Activated CD8-positive, alpha-beta T cell treated with anti-CD3 and anti-CD28 coated beads, Interleukin-2, amount 10 ng/mL, durations not matched to agents 7 days and 5 days (primary cell): ENCODE results near the gene SLC4A8. TPM values are rescaled to one million over a fixed set of nuclear protein-coding genes. Genes with fewer than 3 reads are reported as not detected.

Experiments used
- ATAC-seq: fragments of 150-1000 bp; cut with Tn5 transposase; one replicate; pipeline ENCODE4 v1.10.0; 2021; ENCODE audit warnings: moderate library complexity
- CTCF ChIA-PET: fragments of 350-600 bp; sonication (Branson Sonifier 250); formaldehyde crosslinking; loops from one replicate; lab custom pipeline; 2021; ENCODE audit warnings: antibody characterized with exemption; lab: Charles Lee
- POLR2A ChIA-PET: fragments of 350-600 bp; sonication (Branson Sonifier 250); formaldehyde crosslinking; loops from one replicate; lab custom pipeline; 2021; ENCODE audit warnings: antibody characterized with exemption; lab: Charles Lee
- DNase-seq: peaks from one replicate; pipeline ENCODE4 v3.0.0-alpha.2; 2020
- H3K27ac Mint-ChIP-seq: one replicate; pipeline ENCODE4 v1.8.0; 2021; ENCODE audit warnings: mild to moderate bottlenecking, mixed read lengths
- H3K27me3 Mint-ChIP-seq: one replicate; pipeline ENCODE4 v1.8.0; 2021; ENCODE audit warnings: low read depth, mixed read lengths
- H3K36me3 Mint-ChIP-seq: one replicate; pipeline ENCODE4 v1.8.0; 2021; ENCODE audit warnings: low read depth, mixed read lengths
- H3K4me1 Mint-ChIP-seq: one replicate; pipeline ENCODE4 v1.8.0; 2021; ENCODE audit warnings: low read depth, mixed read lengths
- H3K4me3 Mint-ChIP-seq: one replicate; pipeline ENCODE4 v1.8.0; 2021; ENCODE audit warnings: mild to moderate bottlenecking, mixed read lengths
- H3K9me3 Mint-ChIP-seq: one replicate; pipeline ENCODE4 v1.8.0; 2022; ENCODE audit warnings: mixed read lengths; ENCODE audit not compliant: insufficient read depth
- total RNA-seq, 2 experiments: library from RNA; stranded (reverse); gene quantifications; one replicate each; pipeline ENCODE4 v1.2.3, GENCODE V29; 2021

The SLC4A8 gene
- total RNA-seq, 2 experiments from 2014 or later, result 11.4 to 12.6 TPM

DNA sequence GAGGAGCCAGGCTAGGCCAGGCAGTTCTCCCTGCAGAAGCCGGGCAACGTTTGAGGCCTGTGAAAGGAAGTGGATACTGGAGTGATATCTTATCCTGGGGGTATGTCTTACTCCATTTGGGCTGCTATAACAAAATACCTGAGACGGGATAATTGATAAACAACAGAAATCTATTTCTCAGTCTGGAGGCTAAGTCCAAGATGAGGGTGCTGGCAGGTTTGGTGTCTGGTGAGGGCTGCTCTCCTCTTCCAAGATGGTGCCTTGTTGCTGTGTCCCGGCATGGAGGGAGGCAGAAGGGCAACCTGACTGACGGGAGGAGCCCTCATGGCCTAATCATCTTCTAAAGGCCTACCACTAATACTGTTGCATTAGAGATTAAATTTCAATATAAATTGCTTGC lies 17.8 kb upstream of the SLC4A8 start:
- Mint-ChIP-seq H3K27ac (no peak overlapping the region), H3K4me3 (no peak overlapping the region), H3K27me3 (no peaks in the 10 kb centered on the region), H3K4me1 (peaks cover 19% of the 10 kb centered on the region), H3K36me3 (peaks cover 5% of the 10 kb centered on the region), H3K9me3 (no peaks in the 10 kb centered on the region)
- ATAC-seq, result no peak
- DNase-seq, result no peak
- POLR2A ChIA-PET, result no interaction called here
- CTCF ChIA-PET, result no interaction called here

DNA sequence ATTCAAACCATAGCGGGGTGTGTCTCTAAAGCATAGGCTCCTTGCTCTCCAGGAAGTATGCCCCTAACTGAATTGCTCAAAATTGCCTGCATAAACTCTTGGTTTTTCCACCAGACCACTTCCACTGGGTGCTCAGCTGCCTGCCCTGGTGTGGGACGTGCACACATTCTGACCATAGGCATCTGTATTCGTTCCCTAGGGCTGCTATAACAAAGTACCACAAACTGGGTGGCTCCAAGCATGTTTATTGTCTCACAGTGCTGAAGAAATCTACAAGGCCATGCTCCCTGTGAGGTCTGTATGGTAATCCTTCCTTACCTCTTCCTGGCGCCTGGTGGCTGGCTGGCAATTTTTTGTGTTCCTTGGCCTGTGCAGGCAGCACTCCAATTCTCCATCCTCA lies 17.0 kb upstream of the SLC4A8 start:
- peak overlapping the region; percentile 83 for H3K27ac Mint-ChIP-seq
- H3K9me3 Mint-ChIP-seq, result no peaks in the 10 kb centered on the region
- peaks cover 5% of the 10 kb centered on the region for H3K36me3 Mint-ChIP-seq
- CTCF ChIA-PET, result no interaction called here
- H3K27me3 Mint-ChIP-seq, result no peaks in the 10 kb centered on the region
- no peak overlapping the region for H3K4me3 Mint-ChIP-seq
- POLR2A ChIA-PET, result no interaction called here
- no peak for ATAC-seq
- H3K4me1 Mint-ChIP-seq, result peaks cover 19% of the 10 kb centered on the region
- no peak for DNase-seq

DNA sequence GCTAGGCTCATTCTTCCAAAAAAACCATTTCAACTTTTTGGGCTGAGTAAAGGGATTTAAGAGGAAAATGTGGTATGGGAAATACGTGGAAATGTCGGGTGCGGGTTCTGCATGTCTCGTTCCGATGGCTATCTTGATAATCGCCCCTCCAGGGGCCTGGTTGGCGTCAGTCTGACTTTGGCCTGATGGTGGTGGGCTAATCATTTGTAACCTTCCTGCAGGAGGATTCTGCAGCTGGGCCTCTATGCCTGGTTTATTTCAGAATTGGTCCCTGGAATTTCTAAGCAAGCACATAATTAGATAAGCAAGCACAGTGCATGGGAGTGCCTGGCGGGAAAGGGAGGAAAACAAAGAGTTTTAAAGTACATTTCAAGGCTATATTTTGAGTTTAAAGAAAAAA lies 14.8 kb upstream of the SLC4A8 start:
- ChIA-PET POLR2A (no interaction called here), CTCF (interaction anchor here (1.3 to 1.7 kb wide), 2 partner anchors 11 to 13 kb away, joined by 5 read pairs; no protein-coding TSS in a partner anchor)
- no peaks in the 10 kb centered on the region for H3K36me3 Mint-ChIP-seq
- H3K4me3 Mint-ChIP-seq, result no peak overlapping the region
- peaks cover 23% of the 10 kb centered on the region for H3K4me1 Mint-ChIP-seq
- DNase-seq, result no peak
- peaks cover 2% of the 10 kb centered on the region for H3K27me3 Mint-ChIP-seq
- no peak overlapping the region for H3K27ac Mint-ChIP-seq
- no peaks in the 10 kb centered on the region for H3K9me3 Mint-ChIP-seq
- no peak for ATAC-seq

DNA sequence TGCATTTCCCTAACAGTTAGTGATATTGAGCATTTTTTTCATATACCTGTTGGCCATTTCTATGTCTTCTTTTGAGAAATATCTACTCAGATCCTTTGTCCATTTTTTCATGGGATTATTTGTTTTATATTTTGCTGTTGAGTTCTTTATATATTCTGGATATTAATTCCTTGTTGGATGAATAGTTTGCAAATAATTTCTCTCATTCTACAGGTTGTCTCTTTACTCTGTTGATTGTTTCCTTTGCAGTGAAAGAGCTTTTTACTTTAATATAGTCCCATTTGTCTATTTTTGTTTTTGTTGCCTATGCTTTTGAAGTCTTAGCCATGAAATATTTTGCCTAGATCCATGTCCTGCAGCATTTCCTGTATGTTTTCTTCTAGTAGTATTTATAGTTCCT lies 11.5 kb upstream of the SLC4A8 start:
- Mint-ChIP-seq H3K4me3 (no peak overlapping the region), H3K36me3 (no peaks in the 10 kb centered on the region), H3K9me3 (no peaks in the 10 kb centered on the region), H3K27ac (no peak overlapping the region), H3K4me1 (peaks cover 3% of the 10 kb centered on the region), H3K27me3 (peaks cover 2% of the 10 kb centered on the region)
- DNase-seq (no peak), ATAC-seq (no peak)
- ChIA-PET CTCF (interaction anchor here (1.3 to 2.2 kb wide), 2 partner anchors 8 to 119 kb away, joined by 4 to 11 read pairs; no protein-coding TSS in a partner anchor), POLR2A (no interaction called here)

DNA sequence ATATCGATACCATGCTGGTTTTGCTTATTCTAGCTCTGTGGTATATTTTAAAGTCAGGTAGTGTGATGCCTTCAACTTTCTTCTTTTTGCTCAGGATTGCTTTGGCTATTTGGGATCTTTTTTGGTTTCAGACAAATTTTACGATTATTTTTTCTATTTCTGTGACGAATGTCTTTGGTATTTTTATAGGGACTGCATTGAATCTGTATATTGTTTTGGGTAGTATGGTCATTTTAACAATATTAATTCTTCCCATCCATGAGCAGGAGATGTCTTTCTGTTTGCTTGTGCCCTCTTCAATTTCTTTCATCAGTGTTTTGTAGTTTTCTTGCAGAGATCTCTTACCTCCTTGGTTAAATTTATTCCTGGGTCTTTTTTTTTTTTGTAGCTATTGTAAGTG lies 10.8 kb upstream of the SLC4A8 start:
- Mint-ChIP-seq H3K4me1 (peaks cover 5% of the 10 kb centered on the region), H3K27me3 (peaks cover 2% of the 10 kb centered on the region), H3K36me3 (no peaks in the 10 kb centered on the region), H3K27ac (no peak overlapping the region), H3K4me3 (no peak overlapping the region), H3K9me3 (no peaks in the 10 kb centered on the region)
- no peak for ATAC-seq
- DNase-seq, result no peak
- ChIA-PET CTCF (no interaction called here), POLR2A (no interaction called here)

DNA sequence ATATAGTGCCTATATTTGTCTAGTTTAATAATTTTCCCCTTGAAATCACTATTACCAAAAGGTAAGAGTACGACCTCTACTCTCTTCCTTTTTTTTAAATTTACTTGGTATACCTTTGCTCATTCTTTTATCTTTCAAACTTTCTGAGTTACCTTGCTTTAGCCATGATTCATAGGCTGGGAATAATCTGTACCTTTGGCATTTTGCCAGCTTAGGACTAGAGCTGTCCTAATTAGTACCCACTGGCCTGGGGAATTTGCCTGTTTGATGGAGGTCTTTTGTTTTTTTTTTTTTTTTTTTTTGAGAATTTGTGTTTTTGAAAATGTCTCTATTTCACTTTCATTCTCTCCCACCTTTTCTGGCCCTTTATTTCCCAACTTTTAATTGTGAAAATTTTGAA lies 8.7 kb upstream of the SLC4A8 start:
- ChIA-PET CTCF (interaction anchor here (0.9 to 1.3 kb wide), 2 partner anchors 17 to 116 kb away, joined by 3 to 4 read pairs; no protein-coding TSS in a partner anchor), POLR2A (no interaction called here)
- ATAC-seq (no peak), DNase-seq (no peak)
- H3K4me3 Mint-ChIP-seq, result no peak overlapping the region
- H3K27ac Mint-ChIP-seq, result no peak overlapping the region
- no peaks in the 10 kb centered on the region for H3K36me3 Mint-ChIP-seq
- H3K4me1 Mint-ChIP-seq, result peaks cover 16% of the 10 kb centered on the region
- H3K9me3 Mint-ChIP-seq, result no peaks in the 10 kb centered on the region
- H3K27me3 Mint-ChIP-seq, result peaks cover 2% of the 10 kb centered on the region

GRCh38 chr12:51417826-51418225 lies 6.8 kb upstream of the SLC4A8 start:
- ATAC-seq, result no peak
- Mint-ChIP-seq H3K9me3 (no peaks in the 10 kb centered on the region), H3K27ac (no peak overlapping the region), H3K4me1 (peaks cover 15% of the 10 kb centered on the region), H3K4me3 (no peak overlapping the region), H3K27me3 (peaks cover 4% of the 10 kb centered on the region), H3K36me3 (no peaks in the 10 kb centered on the region)
- ChIA-PET POLR2A (interaction anchor here (0.6 kb wide), 1 partner anchor 117 kb away, joined by 3 read pairs; no protein-coding TSS in a partner anchor), CTCF (interaction anchor here (1.1 to 9.0 kb wide), 4 partner anchors 25 to 458 kb away, joined by 3 to 135 read pairs (median 4); no protein-coding TSS in a partner anchor)
- no peak for DNase-seq

DNA sequence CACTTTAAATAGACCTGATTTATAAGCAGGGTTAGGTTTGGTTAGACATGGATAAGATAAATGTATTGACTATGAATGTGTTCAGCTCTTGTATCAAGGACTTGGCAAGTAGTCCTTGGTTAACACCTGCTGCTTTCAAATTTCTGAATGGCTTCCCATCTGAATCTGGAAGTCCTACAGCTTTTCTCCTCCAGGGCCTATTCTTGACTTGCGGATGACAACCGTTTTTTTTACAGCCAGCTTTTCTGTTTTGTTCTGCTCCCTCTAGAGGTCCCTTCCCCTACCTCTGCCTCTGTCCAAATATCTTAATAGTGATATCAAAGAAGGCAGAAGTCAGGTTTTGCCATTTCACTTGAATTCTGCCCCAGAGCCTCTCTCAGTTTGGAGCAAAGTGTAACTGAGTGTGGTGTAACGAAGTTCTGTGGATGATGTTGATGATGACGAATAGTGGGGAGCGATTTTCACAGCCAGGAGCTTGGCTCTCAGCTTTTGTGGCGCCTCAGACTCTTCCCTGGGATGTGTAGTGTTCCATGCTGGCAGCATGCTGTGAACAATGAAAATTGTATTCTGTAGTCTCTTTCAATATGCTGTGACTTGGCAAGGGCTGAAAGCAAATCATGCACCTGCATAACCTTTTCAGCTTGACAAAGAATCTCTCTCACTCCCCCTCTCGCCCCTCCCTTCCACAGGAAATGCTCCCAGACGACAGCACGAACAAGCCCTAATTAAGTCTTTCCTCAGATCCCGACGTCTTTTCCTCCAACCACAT lies 5.0 kb upstream of the SLC4A8 start:
- Mint-ChIP-seq H3K9me3 (no peaks in the 10 kb centered on the region), H3K36me3 (no peaks in the 10 kb centered on the region), H3K27ac (no peak overlapping the region), H3K27me3 (peaks cover 5% of the 10 kb centered on the region), H3K4me1 (peaks cover 21% of the 10 kb centered on the region), H3K4me3 (no peak overlapping the region)
- DNase-seq (no peak), ATAC-seq (no peak)
- ChIA-PET POLR2A (no interaction called here), CTCF (interaction anchor here (0.9 to 9.0 kb wide), 15 partner anchors 8 to 404 kb away, joined by 3 to 135 read pairs (median 5); no protein-coding TSS in a partner anchor)

DNA sequence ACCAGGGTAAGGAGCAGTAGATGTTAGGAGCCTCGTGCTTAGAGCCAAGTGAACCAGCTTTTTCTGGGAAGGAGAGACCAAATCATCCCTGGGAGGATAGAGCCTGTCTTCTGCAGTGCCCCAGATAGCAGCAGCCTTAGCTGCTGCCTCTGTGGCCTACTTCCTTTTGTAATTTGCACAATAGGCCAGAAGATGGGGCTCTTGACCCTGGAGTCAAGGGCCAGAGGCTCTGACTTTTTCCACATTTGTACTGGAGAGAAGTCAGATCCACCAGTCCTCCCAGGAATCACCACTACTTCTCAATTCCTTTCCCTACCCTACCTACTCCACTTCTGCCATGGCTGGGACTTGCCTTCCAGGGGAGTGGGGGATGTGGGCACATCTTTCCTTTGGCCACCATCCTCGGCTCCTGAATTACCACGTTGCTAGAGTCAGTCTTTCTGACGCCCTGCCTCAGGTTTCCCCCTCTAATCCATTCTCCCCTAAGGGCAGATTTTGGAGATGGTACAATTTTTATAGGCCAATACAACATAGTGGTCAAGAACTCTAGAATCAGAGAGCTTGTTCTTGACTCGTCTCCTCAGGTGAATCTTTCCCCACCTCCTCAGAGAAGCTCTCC lies 3.3 kb upstream of the SLC4A8 start:
- peaks cover 5% of the 10 kb centered on the region for H3K27me3 Mint-ChIP-seq
- no peak overlapping the region for H3K4me3 Mint-ChIP-seq
- POLR2A ChIA-PET, result no interaction called here
- no peak overlapping the region for H3K27ac Mint-ChIP-seq
- no peaks in the 10 kb centered on the region for H3K9me3 Mint-ChIP-seq
- H3K4me1 Mint-ChIP-seq, result peaks cover 29% of the 10 kb centered on the region
- DNase-seq (peak; percentile 67), ATAC-seq (no peak)
- H3K36me3 Mint-ChIP-seq, result no peaks in the 10 kb centered on the region
- CTCF ChIA-PET, result interaction anchor here (0.6 to 9.0 kb wide), 39 partner anchors 9 to 1593 kb away, joined by 3 to 135 read pairs (median 5); a partner anchor contains a TSS

GRCh38 chr12:51424094-51424661 lies 453 bp upstream of the SLC4A8 start:
- no peak for ATAC-seq
- Mint-ChIP-seq H3K4me3 (peak overlapping the region; percentile 75), H3K27me3 (peaks cover 5% of the 10 kb centered on the region), H3K9me3 (no peaks in the 10 kb centered on the region), H3K4me1 (peaks cover 29% of the 10 kb centered on the region), H3K27ac (peak overlapping the region; percentile 26), H3K36me3 (no peaks in the 10 kb centered on the region)
- CTCF ChIA-PET, result interaction anchor here (0.7 to 9.0 kb wide), 13 partner anchors 16 to 452 kb away, joined by 3 to 135 read pairs (median 4); no protein-coding TSS in a partner anchor
- no peak for DNase-seq
- POLR2A ChIA-PET, result interaction anchor here (0.7 to 1.3 kb wide), 2 partner anchors 108 to 863 kb away, joined by 3 read pairs; no protein-coding TSS in a partner anchor

DNA sequence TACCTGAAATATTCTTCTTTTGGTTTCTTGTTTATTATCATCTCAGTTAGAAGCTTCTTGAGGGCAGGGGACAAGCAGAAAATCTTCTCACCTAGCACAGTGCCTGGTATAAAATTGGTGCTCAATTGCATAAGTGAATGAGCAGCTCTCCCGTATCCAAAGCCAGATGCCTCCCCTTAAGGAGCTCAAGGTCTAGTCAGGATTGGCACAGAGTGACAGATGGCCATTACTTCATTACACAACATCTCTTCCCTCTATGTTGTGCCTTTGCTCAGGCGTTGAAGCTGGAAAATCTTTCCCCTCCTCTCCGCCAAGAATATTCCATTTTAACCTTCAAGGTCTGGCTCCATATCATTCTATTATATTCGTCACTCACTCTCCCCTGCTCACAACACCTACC lies 3.6 kb downstream of the SLC4A8 start:
- H3K9me3 Mint-ChIP-seq, result no peaks in the 10 kb centered on the region
- ChIA-PET POLR2A (no interaction called here), CTCF (interaction anchor here (1.1 to 1.7 kb wide), 4 partner anchors 20 to 104 kb away, joined by 3 to 4 read pairs (median 4); no protein-coding TSS in a partner anchor)
- peaks cover 4% of the 10 kb centered on the region for H3K27me3 Mint-ChIP-seq
- H3K4me3 Mint-ChIP-seq, result no peak overlapping the region
- no peak overlapping the region for H3K27ac Mint-ChIP-seq
- H3K4me1 Mint-ChIP-seq, result peaks cover 22% of the 10 kb centered on the region
- H3K36me3 Mint-ChIP-seq, result no peaks in the 10 kb centered on the region
- DNase-seq (no peak), ATAC-seq (no peak)
